HG03442 (cell line): ENCODE results near the gene TRPM6.

Experiments used
- ATAC-seq: cut with Tn5 transposase; IDR thresholded peaks from one replicate; pipeline ENCODE4 v1.9.1; 2021; ENCODE audit warnings: mild to moderate bottlenecking, moderate library complexity; ENCODE audit not compliant: unreplicated experiment

The TRPM6 gene

GRCh38 chr9:74724317-74724716 is 163.4 kb downstream of the TRPM6 start:
- no peak for ATAC-seq

- no peak for ATAC-seq
Observed at GRCh38 chr9:74721696-74722660, 165.7 kb downstream of the TRPM6 start.

- no peak for ATAC-seq
Observed at GRCh38 chr9:74719306-74719705, 168.4 kb downstream of the TRPM6 start.

- no peak for ATAC-seq
Observed at GRCh38 chr9:74718709-74719108, 169.0 kb downstream of the TRPM6 start.

GRCh38 chr9:74711341-74711740 is 176.4 kb downstream of the TRPM6 start:
- no peak for ATAC-seq

- no peak for ATAC-seq
Observed at GRCh38 chr9:74697535-74697934, 190.2 kb downstream of the TRPM6 start.

GRCh38 chr9:74696520-74696919 is 191.2 kb downstream of the TRPM6 start:
- no peak for ATAC-seq

GRCh38 chr9:74691058-74691457 is 196.7 kb downstream of the TRPM6 start:
- no peak for ATAC-seq

GRCh38 chr9:74683322-74683721 is 204.4 kb downstream of the TRPM6 start:
- ATAC-seq = no peak

GRCh38 chr9:74681906-74682305 is 205.8 kb downstream of the TRPM6 start:
- no peak for ATAC-seq

- no peak for ATAC-seq
Observed at GRCh38 chr9:74674077-74674476, 213.6 kb downstream of the TRPM6 start.
